GM12878 (cell line): ENCODE data around the gene C10orf67. TPM values are rescaled to one million over a fixed set of nuclear protein-coding genes. Genes with fewer than 3 reads are reported as not detected.

Source experiments
- ATAC-seq: fragments of 200-7000 bp; cut with Tn5 transposase; 3 replicates; pipeline ENCODE4 v1.9.1; 2020; ENCODE audit warnings: mild to moderate bottlenecking, moderate library complexity
- BruUV-seq: library from RNA; stranded (reverse); fragments of 400-500 nt; replicated peaks from 2 replicates; lab custom pipeline; 2021; lab: Mats Ljungman, UMichigan
- CTCF ChIA-PET: fragments of 300-600 bp; sonication (Branson Sonifier 250); formaldehyde crosslinking; extraction: SDS; loops from one replicate; lab custom pipeline; 2021; ENCODE audit warnings: inconsistent platforms; lab: Yijun Ruan, JAX
- POLR2A ChIA-PET: fragments of 350-600 bp; formaldehyde crosslinking; extraction: SDS; loops from one replicate; lab custom pipeline; 2021; ENCODE audit warnings: inconsistent platforms; lab: Charles Lee
- RAD21 ChIA-PET: fragments of 300-600 bp; sonication (Branson Sonifier 250); formaldehyde crosslinking; loops from one replicate; lab custom pipeline; 2023; ENCODE audit warnings: antibody characterized with exemption; ENCODE audit not compliant: unreplicated experiment; lab: Charles Lee
- SMC1A ChIA-PET: fragments of 300-600 bp; sonication (Branson Sonifier 250); formaldehyde crosslinking; loops from one replicate; lab custom pipeline; 2023; ENCODE audit not compliant: unreplicated experiment, uncharacterized antibody; lab: Charles Lee
- DNase-seq: peaks from one replicate; pipeline ENCODE4 v3.0.0-alpha.2; 2011; ENCODE audit warnings: low read depth, low spot score
- FAIRE-seq: peaks from 3 replicates; lab custom pipeline; 2011; peaks lifted over from hg19 to GRCh38; lab: Jason Lieb, UNC
- H2AFZ ChIP-seq: 2 replicates; pipeline ENCODE4 v1.6.0; 2011; ENCODE audit warnings: low read depth, low read length, control low read depth; ENCODE audit not compliant: control insufficient read depth
- H3K27ac ChIP-seq: 2 replicates; pipeline ENCODE4 v1.5.1; 2011; ENCODE audit warnings: control low read depth; ENCODE audit not compliant: control insufficient read depth, insufficient read depth
- H3K27me3 ChIP-seq, 2 experiments: replicated peaks in 1 of 2; 2 replicates each; pipeline versions ENCODE4 v1.6.0 to v1.6.1; 2011; ENCODE audit warnings: low read length in 1 of 2; ENCODE audit not compliant: control insufficient read depth in 2 of 2, insufficient read depth in 2 of 2
- H3K36me3 ChIP-seq, 2 experiments: 2 replicates each; pipeline ENCODE4 v1.5.1; 2011; ENCODE audit warnings: low read length in 1 of 2; ENCODE audit not compliant: control insufficient read depth in 2 of 2, insufficient read depth in 2 of 2
- H3K4me1 ChIP-seq: 2 replicates; pipeline ENCODE4 v1.6.1; 2011; ENCODE audit warnings: mild to moderate bottlenecking, low read length, moderate library complexity, mixed read lengths; ENCODE audit not compliant: control insufficient read depth, insufficient read depth
- H3K4me2 ChIP-seq: 2 replicates; pipeline ENCODE4 v1.6.0; 2011; ENCODE audit warnings: control low read depth; ENCODE audit not compliant: control insufficient read depth, insufficient read depth
- H3K4me3 ChIP-seq: fragments of 200-600 bp; sonication (generic); 2 replicates; pipeline ENCODE4 v1.5.1; 2016
- H3K79me2 ChIP-seq: 2 replicates; pipeline ENCODE4 v1.6.0; 2011; ENCODE audit warnings: low read length; ENCODE audit not compliant: control insufficient read depth, insufficient read depth
- H3K9ac ChIP-seq: 2 replicates; pipeline ENCODE4 v1.8.0; 2011; ENCODE audit warnings: low read length, control low read depth, mixed read lengths; ENCODE audit not compliant: control insufficient read depth, insufficient read depth
- H3K9me3 ChIP-seq: replicated peaks from 3 replicates; pipeline ENCODE4 v1.5.1; 2011; ENCODE audit warnings: mild to moderate bottlenecking, low read length; ENCODE audit not compliant: control insufficient read depth, insufficient read depth
- H4K20me1 ChIP-seq: 2 replicates; pipeline ENCODE4 v1.6.0; 2011; ENCODE audit not compliant: control insufficient read depth, insufficient read depth
- CBX3 ChIP-seq: fragments of 200-600 bp; sonication (generic); IDR thresholded peaks from 2 replicates; pipeline ENCODE4 v1.6.1; 2016; ENCODE audit warnings: low read depth, borderline replicate concordance
- HDAC2 ChIP-seq: fragments of 200-600 bp; sonication (generic); IDR thresholded peaks from 2 replicates; pipeline ENCODE4 v1.6.1; 2017
- JUND ChIP-seq: IDR thresholded peaks from 2 replicates; pipeline ENCODE4 v1.6.1; 2012; ENCODE audit warnings: low read depth, mild to moderate bottlenecking, low read length, improper control_type of control experiment, moderate library complexity
- MXI1 ChIP-seq: fragments of 150-350 bp; IDR thresholded peaks from 2 replicates; pipeline ENCODE4 v1.6.1; 2011; ENCODE audit warnings: low read depth, mild to moderate bottlenecking, inconsistent platforms, low read length, improper control_type of control experiment
- NBN ChIP-seq: fragments of 450-650 bp; IDR thresholded peaks from 2 replicates; pipeline ENCODE4 v1.6.1; 2016
- NFXL1 ChIP-seq: fragments of 450-650 bp; IDR thresholded peaks from 2 replicates; pipeline ENCODE4 v1.6.1; 2017; ENCODE audit warnings: antibody characterized with exemption, mild to moderate bottlenecking, borderline replicate concordance
- POLR2A ChIP-seq: IDR thresholded peaks from 2 replicates; pipeline ENCODE4 v1.6.1; 2011; ENCODE audit warnings: low read depth, mild to moderate bottlenecking, low read length
- ZNF217 ChIP-seq: fragments of 450-650 bp; IDR thresholded peaks from 2 replicates; pipeline ENCODE4 v1.6.1; 2017; ENCODE audit warnings: antibody characterized with exemption, mild to moderate bottlenecking
- ZNF24 ChIP-seq: fragments of 450-650 bp; IDR thresholded peaks from 2 replicates; pipeline ENCODE4 v1.6.1; 2017; ENCODE audit warnings: antibody characterized with exemption, mild to moderate bottlenecking
- WGBS: methylation state at CpG from one replicate; pipeline ENCODE4 v1.1.6; 2016; ENCODE audit warnings: low lambda C conversion rate; ENCODE audit not compliant: insufficient replicate concordance, insufficient coverage; ENCODE audit errors: missing lambda C conversion rate; 5-methylcytosine and 5-hydroxymethylcytosine counted together
- in situ Hi-C: fragments of 300-500 bp; cut with MboI; formaldehyde crosslinking; loops from 9 replicates; pipeline ENCODE4 v1.14.3; 2018; ENCODE audit warnings: mixed read lengths
- intact Hi-C: fragments of 100-400 bp; cut with micrococcal nuclease; formaldehyde crosslinking; loops from one replicate; pipeline ENCODE4 v1.14.2; 2022; ENCODE audit not compliant: unreplicated experiment
- polyA plus RNA-seq, 11 experiments: library from polyadenylated mRNA; depleted of rRNA in 4 of 11; unstranded in 6 of 11; stranded (reverse) in 5 of 11; fragments of >200 nt; fragmentation: Nextera tagmentation in 4 of 11; fragmentation: Illumina TruSeq in 1 of 11; extraction: Ambion mirVana in 4 of 11; extraction: Trizol in 1 of 11; gene quantifications; 1 replicate in 1 of 11; 2 replicates in 10 of 11; pipeline versions ENCODE4 v1.2.1 to v1.2.3, GENCODE V29; 2011 to 2016; ENCODE audit warnings: inconsistent platforms in 2 of 11, missing spikeins in 2 of 11, low read depth in 1 of 11
- total RNA-seq, 4 experiments: library from RNA; depleted of rRNA in 3 of 4; stranded (reverse); fragments of >200 nt in 3 of 4; fragmentation: Illumina TruSeq in 1 of 4; extraction: Trizol in 1 of 4; gene quantifications; 2 replicates each; pipeline versions ENCODE4 v1.2.1 to v1.2.3, GENCODE V29; 2013 to 2021
- TF ChIP-seq, protein P1 (sequence below): fragments of 450-650 bp; formaldehyde crosslinking; IDR thresholded peaks from 2 replicates; pipeline ENCODE4 v1.4.0; 2020; ENCODE audit warnings: mild to moderate bottlenecking, moderate library complexity
- TF ChIP-seq, protein P2 (sequence below): fragments of 450-650 bp; IDR thresholded peaks from 2 replicates; pipeline ENCODE4 v1.6.1; 2017; ENCODE audit warnings: antibody characterized with exemption, mild to moderate bottlenecking, moderate library complexity
- TF ChIP-seq, protein P3 (sequence below): IDR thresholded peaks from 2 replicates; pipeline ENCODE4 v1.6.1; 2012; ENCODE audit warnings: mild to moderate bottlenecking, low read depth, low read length
- TF ChIP-seq, protein P4 (sequence below): fragments of 450-650 bp; IDR thresholded peaks from 2 replicates; pipeline ENCODE4 v1.6.1; 2014; ENCODE audit warnings: mild to moderate bottlenecking

C10orf67 gene
- total and polyA plus RNA-seq, 10 of the 15 experiments (the other 5 are each of a cell fraction or from before 2014, with no cell fraction given), result 0.06 TPM; not detected in 9

DNA sequence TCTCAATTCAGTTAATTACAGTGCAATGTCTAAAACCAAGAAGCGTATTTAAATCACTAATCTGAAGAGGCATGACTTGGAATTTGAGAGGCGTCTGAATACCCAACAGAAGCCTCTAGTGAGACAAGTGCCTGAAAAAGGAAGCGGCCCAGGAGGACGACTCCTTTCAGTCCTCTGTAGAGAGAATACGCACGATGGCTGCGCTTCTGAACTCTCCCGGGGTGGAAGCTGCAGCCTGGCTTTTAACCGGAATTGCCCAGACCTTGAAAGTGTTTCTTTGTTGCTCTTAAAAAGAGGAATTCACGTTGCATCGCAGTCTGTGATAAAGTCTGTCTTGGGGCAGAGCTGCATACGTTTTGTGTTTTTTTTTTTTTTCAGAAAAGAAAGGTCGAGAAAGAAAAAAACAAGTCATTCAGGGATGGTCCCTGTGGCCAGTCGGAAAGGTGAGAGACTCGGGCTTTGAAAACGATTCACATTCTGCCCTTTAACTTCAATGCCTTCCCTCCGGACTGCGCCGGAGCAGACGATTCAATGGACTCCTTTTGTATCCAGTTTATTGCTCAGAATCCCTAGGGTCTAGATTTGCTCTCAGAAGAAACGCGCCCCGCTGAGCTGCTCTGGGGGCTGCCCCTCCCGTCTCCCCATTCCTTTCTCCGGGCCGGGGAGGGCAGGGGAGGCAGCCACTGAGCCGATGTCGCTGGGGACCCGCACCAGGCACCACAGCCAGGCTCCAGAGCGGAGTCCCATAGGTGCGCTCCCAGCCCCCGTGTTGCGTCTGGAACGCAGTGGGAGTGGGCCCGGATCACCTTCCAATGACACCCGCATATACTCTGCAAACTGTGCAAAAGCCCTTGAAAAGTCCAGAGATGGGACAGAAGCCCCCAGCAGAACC lies 153.5 kb downstream of the C10orf67 start:
- no peak overlapping the region for H3K27ac ChIP-seq
- no peak for TF ChIP-seq ZNF217
- no peak for TF ChIP-seq NBN
- TF ChIP-seq, protein P1, sequence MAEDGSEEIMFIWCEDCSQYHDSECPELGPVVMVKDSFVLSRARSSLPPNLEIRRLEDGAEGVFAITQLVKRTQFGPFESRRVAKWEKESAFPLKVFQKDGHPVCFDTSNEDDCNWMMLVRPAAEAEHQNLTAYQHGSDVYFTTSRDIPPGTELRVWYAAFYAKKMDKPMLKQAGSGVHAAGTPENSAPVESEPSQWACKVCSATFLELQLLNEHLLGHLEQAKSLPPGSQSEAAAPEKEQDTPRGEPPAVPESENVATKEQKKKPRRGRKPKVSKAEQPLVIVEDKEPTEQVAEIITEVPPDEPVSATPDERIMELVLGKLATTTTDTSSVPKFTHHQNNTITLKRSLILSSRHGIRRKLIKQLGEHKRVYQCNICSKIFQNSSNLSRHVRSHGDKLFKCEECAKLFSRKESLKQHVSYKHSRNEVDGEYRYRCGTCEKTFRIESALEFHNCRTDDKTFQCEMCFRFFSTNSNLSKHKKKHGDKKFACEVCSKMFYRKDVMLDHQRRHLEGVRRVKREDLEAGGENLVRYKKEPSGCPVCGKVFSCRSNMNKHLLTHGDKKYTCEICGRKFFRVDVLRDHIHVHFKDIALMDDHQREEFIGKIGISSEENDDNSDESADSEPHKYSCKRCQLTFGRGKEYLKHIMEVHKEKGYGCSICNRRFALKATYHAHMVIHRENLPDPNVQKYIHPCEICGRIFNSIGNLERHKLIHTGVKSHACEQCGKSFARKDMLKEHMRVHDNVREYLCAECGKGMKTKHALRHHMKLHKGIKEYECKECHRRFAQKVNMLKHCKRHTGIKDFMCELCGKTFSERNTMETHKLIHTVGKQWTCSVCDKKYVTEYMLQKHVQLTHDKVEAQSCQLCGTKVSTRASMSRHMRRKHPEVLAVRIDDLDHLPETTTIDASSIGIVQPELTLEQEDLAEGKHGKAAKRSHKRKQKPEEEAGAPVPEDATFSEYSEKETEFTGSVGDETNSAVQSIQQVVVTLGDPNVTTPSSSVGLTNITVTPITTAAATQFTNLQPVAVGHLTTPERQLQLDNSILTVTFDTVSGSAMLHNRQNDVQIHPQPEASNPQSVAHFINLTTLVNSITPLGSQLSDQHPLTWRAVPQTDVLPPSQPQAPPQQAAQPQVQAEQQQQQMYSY (CRISPR knock-in tag), result no peak
- TF ChIP-seq MXI1, result no peak
- TF ChIP-seq HDAC2, result no peak
- no peak for TF ChIP-seq CBX3
- no peak for TF ChIP-seq ZNF24
- TF ChIP-seq NFXL1, result no peak
- no peak for TF ChIP-seq POLR2A
- TF ChIP-seq, protein P2, sequence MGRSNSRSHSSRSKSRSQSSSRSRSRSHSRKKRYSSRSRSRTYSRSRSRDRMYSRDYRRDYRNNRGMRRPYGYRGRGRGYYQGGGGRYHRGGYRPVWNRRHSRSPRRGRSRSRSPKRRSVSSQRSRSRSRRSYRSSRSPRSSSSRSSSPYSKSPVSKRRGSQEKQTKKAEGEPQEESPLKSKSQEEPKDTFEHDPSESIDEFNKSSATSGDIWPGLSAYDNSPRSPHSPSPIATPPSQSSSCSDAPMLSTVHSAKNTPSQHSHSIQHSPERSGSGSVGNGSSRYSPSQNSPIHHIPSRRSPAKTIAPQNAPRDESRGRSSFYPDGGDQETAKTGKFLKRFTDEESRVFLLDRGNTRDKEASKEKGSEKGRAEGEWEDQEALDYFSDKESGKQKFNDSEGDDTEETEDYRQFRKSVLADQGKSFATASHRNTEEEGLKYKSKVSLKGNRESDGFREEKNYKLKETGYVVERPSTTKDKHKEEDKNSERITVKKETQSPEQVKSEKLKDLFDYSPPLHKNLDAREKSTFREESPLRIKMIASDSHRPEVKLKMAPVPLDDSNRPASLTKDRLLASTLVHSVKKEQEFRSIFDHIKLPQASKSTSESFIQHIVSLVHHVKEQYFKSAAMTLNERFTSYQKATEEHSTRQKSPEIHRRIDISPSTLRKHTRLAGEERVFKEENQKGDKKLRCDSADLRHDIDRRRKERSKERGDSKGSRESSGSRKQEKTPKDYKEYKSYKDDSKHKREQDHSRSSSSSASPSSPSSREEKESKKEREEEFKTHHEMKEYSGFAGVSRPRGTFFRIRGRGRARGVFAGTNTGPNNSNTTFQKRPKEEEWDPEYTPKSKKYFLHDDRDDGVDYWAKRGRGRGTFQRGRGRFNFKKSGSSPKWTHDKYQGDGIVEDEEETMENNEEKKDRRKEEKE, result no peak
- TF ChIP-seq, protein P3, sequence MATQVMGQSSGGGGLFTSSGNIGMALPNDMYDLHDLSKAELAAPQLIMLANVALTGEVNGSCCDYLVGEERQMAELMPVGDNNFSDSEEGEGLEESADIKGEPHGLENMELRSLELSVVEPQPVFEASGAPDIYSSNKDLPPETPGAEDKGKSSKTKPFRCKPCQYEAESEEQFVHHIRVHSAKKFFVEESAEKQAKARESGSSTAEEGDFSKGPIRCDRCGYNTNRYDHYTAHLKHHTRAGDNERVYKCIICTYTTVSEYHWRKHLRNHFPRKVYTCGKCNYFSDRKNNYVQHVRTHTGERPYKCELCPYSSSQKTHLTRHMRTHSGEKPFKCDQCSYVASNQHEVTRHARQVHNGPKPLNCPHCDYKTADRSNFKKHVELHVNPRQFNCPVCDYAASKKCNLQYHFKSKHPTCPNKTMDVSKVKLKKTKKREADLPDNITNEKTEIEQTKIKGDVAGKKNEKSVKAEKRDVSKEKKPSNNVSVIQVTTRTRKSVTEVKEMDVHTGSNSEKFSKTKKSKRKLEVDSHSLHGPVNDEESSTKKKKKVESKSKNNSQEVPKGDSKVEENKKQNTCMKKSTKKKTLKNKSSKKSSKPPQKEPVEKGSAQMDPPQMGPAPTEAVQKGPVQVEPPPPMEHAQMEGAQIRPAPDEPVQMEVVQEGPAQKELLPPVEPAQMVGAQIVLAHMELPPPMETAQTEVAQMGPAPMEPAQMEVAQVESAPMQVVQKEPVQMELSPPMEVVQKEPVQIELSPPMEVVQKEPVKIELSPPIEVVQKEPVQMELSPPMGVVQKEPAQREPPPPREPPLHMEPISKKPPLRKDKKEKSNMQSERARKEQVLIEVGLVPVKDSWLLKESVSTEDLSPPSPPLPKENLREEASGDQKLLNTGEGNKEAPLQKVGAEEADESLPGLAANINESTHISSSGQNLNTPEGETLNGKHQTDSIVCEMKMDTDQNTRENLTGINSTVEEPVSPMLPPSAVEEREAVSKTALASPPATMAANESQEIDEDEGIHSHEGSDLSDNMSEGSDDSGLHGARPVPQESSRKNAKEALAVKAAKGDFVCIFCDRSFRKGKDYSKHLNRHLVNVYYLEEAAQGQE, result no peak
- TF ChIP-seq, protein P4, sequence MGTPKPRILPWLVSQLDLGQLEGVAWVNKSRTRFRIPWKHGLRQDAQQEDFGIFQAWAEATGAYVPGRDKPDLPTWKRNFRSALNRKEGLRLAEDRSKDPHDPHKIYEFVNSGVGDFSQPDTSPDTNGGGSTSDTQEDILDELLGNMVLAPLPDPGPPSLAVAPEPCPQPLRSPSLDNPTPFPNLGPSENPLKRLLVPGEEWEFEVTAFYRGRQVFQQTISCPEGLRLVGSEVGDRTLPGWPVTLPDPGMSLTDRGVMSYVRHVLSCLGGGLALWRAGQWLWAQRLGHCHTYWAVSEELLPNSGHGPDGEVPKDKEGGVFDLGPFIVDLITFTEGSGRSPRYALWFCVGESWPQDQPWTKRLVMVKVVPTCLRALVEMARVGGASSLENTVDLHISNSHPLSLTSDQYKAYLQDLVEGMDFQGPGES, result no peak
- TF ChIP-seq JUND, result no peak

More for the DNA sequence above, 153.5 kb downstream of the C10orf67 start:
- Histone ChIP-seq H3K9ac (no peak overlapping the region), H3K36me3 (no peaks in the 10 kb centered on the region), H3K9me3 (no peaks in the 10 kb centered on the region), H4K20me1 (no peaks in the 10 kb centered on the region), H2AFZ (no peak overlapping the region), H3K27me3 (peaks cover 0 to 4% of the 10 kb centered on the region in 2 experiments), H3K4me1 (no peaks in the 10 kb centered on the region), H3K4me2 (no peak overlapping the region), H3K79me2 (no peaks in the 10 kb centered on the region), H3K4me3 (no peak overlapping the region)
- ChIA-PET POLR2A (no interaction called here), CTCF (no interaction called here), SMC1A (no interaction called here), RAD21 (no interaction called here)
- FAIRE-seq (no peak), DNase-seq (no peak), ATAC-seq (no peak)
- in situ Hi-C loops, result no loop called here
- no TSS peak for BruUV-seq
- intact Hi-C loops, result no loop called here
- WGBS, result 39% methylated on average over 34 of the region's 36 CpGs
